Spleen (tissue), 7 donors: ENCODE data around the gene RAN.

Experiments used
- CTCF ChIP-seq, 11 experiments: fragments of 200-600 bp in 7 of 11; fragments of 450-650 bp in 4 of 11; sonication (generic) in 4 of 11; IDR thresholded peaks in 8 of 11; conservative IDR thresholded peaks in 3 of 11; 1 replicate in 7 of 11; 2 replicates in 4 of 11; pipeline versions ENCODE4 v1.4.0 to v1.8.0; 2016 to 2021; ENCODE audit warnings: antibody characterized with exemption in 11 of 11, inconsistent platforms in 4 of 11, mild to moderate bottlenecking in 1 of 11
- POLR2A ChIP-seq, 3 donors: fragments of 450-650 bp; IDR thresholded peaks; one replicate each; pipeline ENCODE4 v1.5.1; 2017; ENCODE audit warnings: antibody characterized with exemption in 3 of 3, mild to moderate bottlenecking in 1 of 3
- POLR2AphosphoS5 ChIP-seq, 3 donors: sonication (generic); formaldehyde crosslinking; IDR thresholded peaks; one replicate each; pipeline ENCODE4 v1.5.1; 2017; ENCODE audit warnings: antibody characterized with exemption in 3 of 3
- donor health status: DM: no; HTN: no; CAD: no; lungs with moderate emphysema.
- donor health status: DM: no; HTN: no; CAD: no.
- donor health status: DM: no; HTN: no; CAD: no.

GRCh38 chr12:130828895-130829294 is 43.0 kb upstream of the RAN start:
- TF ChIP-seq CTCF (IDR thresholded peaks at IDR 0.05 in 8 of 11, conservative IDR thresholded peaks at IDR 0.05 in 3 of 11) (no peak), POLR2AphosphoS5 (IDR thresholded peaks at IDR 0.05) (no peak), POLR2A (IDR thresholded peaks at IDR 0.05) (no peak)
